Measurements from ENCODE around the gene TIAM1. TPM values are rescaled to one million over a fixed set of nuclear protein-coding genes. Genes with fewer than 3 reads are reported as not detected.
A peak's percentile ranks its signal among the peaks of the same experiment; 100 is the strongest.

Gene TIAM1
- total RNA-seq, 2 experiments from 2014 or later: 34.9 to 38.5 TPM

DNA sequence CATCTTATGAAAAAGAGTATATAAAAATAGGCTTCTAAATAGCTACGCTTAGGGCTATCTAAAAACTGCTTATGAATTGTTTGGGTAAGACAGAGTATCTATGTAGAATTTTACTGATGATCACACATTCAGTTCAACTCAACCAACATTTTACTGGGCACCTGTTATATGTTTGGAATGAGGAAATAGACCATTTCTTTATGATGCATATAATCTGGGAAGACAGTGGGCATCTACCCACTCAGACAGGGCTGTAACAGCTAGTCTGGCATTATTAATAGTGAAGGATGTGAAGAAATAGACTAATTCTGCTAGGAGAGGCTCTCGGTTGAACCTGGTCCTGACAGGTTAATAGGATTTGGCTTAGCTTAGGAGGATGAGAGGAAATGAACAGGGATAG, 56.9 kb downstream of the TIAM1 start:
- intact Hi-C loops (cut with micrococcal nuclease): no loop called here
- Mint-ChIP-seq H3K4me3 (no peak overlapping the region), H3K4me1 (ENCODE audit: low read depth) (peaks cover 27% of the 10 kb centered on the region), H3K27me3 (no peaks in the 10 kb centered on the region), H3K27ac (no peak overlapping the region), H3K9me3 (peaks cover 10% of the 10 kb centered on the region), H3K36me3 (ENCODE audit: low read depth) (peaks cover 14% of the 10 kb centered on the region)
- DNase-seq (no peak), ATAC-seq (no peak)
- TF ChIP-seq, protein P1, sequence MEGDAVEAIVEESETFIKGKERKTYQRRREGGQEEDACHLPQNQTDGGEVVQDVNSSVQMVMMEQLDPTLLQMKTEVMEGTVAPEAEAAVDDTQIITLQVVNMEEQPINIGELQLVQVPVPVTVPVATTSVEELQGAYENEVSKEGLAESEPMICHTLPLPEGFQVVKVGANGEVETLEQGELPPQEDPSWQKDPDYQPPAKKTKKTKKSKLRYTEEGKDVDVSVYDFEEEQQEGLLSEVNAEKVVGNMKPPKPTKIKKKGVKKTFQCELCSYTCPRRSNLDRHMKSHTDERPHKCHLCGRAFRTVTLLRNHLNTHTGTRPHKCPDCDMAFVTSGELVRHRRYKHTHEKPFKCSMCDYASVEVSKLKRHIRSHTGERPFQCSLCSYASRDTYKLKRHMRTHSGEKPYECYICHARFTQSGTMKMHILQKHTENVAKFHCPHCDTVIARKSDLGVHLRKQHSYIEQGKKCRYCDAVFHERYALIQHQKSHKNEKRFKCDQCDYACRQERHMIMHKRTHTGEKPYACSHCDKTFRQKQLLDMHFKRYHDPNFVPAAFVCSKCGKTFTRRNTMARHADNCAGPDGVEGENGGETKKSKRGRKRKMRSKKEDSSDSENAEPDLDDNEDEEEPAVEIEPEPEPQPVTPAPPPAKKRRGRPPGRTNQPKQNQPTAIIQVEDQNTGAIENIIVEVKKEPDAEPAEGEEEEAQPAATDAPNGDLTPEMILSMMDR (IDR thresholded peaks at IDR 0.05): no peak
- ChIA-PET POLR2A (no interaction called here), CTCF (interaction anchor here (0.8 kb wide), 1 partner anchor 93 kb away, joined by 3 read pairs; no protein-coding TSS in a partner anchor)

DNA sequence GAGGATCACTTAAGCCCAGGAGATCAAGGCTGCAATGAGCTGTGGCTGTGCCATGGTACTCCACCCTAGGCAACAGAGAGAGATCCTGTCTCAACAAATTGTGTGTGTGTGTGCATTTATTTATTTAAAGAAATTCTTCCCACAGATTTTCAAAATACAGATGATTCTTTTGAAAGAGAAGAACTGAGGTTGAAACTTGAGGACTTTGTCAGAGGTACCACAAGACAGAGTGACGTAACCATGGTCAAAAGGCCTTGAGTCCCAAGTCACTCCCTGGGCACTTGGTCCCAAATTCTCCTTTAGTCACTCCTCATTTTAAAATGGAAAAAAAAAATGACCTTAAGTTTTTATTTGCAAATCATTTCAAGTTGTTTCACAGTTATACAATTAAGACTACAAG, 57.4 kb downstream of the TIAM1 start:
- intact Hi-C loops (cut with micrococcal nuclease): no loop called here
- H3K4me1 Mint-ChIP-seq (ENCODE audit: low read depth): peaks cover 24% of the 10 kb centered on the region
- H3K4me3 Mint-ChIP-seq: no peak overlapping the region
- ChIA-PET CTCF (interaction anchor here (0.8 kb wide), 1 partner anchor 92 kb away, joined by 3 read pairs; no protein-coding TSS in a partner anchor), POLR2A (interaction anchor here (0.6 kb wide), 1 partner anchor 254 kb away, joined by 3 read pairs; no protein-coding TSS in a partner anchor)
- no peak overlapping the region for H3K27ac Mint-ChIP-seq
- TF ChIP-seq, protein P1 (IDR thresholded peaks at IDR 0.05): no peak
- ATAC-seq (no peak), DNase-seq (no peak)
- H3K36me3 Mint-ChIP-seq (ENCODE audit: low read depth): peaks cover 11% of the 10 kb centered on the region
- H3K9me3 Mint-ChIP-seq: peaks cover 11% of the 10 kb centered on the region
- no peaks in the 10 kb centered on the region for H3K27me3 Mint-ChIP-seq

DNA sequence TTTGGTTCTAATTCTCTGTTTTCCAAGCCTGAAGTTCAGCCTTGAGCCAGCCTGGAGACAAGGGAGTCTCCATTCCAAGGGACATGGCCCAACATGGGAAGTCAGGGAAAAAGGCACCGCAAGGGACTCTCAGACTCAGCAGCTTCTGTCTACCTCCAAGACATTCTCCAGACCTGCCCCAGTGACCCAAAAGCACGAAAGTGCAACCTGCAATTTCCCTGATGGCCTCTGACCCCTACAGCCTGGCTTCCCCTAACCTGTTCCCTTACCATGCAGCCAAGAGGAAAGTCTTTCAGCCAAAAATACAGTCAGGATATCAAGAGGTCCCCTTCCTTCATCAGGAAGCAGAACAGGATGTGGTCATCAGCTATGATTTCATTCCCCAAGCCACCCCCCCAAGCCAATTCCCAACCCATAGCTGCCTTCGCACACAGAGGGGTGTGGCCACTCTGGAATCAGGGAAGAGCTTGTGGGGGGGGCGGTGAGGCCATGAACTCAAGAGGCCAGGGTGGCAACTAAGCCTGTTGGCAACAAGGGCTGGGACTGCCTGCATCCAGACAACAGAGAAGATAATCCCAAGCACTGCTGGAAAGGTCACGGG, 59.2 kb downstream of the TIAM1 start:
- CTCF ChIA-PET: interaction anchor here (0.6 to 1.4 kb wide), 5 partner anchors 21 to 300 kb away, joined by 3 to 5 read pairs (median 3); no protein-coding TSS in a partner anchor
- ATAC-seq: no peak

DNA sequence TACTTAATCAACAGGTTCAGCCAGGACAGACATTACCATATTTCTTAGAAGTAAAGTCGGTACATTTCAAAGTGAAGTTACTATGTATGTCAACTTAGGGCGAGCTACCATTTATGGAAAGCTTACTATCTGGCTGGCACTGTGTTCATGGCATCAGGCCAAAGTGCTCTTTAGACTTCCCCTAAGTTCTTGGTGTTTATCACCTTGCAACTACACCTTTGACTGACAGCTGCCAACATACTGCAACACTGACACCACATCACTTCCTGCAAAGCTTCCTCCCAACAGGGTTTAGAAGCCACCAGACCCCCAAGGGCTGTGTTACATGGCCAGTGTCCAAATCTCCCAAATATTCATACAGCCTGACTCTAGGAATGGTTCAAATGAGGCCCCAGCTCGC, 61.0 kb downstream of the TIAM1 start:
- Mint-ChIP-seq H3K27ac (peak overlapping the region; percentile 64), H3K4me1 (ENCODE audit: low read depth) (peaks cover 35% of the 10 kb centered on the region), H3K9me3 (peaks cover 10% of the 10 kb centered on the region), H3K27me3 (no peaks in the 10 kb centered on the region), H3K36me3 (ENCODE audit: low read depth) (peaks cover 10% of the 10 kb centered on the region), H3K4me3 (no peak overlapping the region)
- ChIA-PET POLR2A (interaction anchor here (0.5 kb wide), 1 partner anchor 50 kb away, joined by 3 read pairs; no protein-coding TSS in a partner anchor), CTCF (interaction anchor here (1.4 kb wide), 1 partner anchor 102 kb away, joined by 4 read pairs; no protein-coding TSS in a partner anchor)
- peak; percentile 85 for ATAC-seq
- intact Hi-C loops (cut with micrococcal nuclease): no loop called here
- DNase-seq: peak; percentile 58
- TF ChIP-seq, protein P1 (IDR thresholded peaks at IDR 0.05): no peak

More for the DNA sequence above, 59.2 kb downstream of the TIAM1 start:
- H3K4me3 Mint-ChIP-seq: no peak overlapping the region
- no peak overlapping the region for H3K27ac Mint-ChIP-seq
- H3K36me3 Mint-ChIP-seq (ENCODE audit: low read depth): peaks cover 14% of the 10 kb centered on the region
- H3K27me3 Mint-ChIP-seq: no peaks in the 10 kb centered on the region
- POLR2A ChIA-PET: no interaction called here
- no peak for DNase-seq
- H3K9me3 Mint-ChIP-seq: peaks cover 13% of the 10 kb centered on the region
- intact Hi-C loops (cut with micrococcal nuclease): no loop called here
- TF ChIP-seq, protein P1 (IDR thresholded peaks at IDR 0.05): no peak
- H3K4me1 Mint-ChIP-seq (ENCODE audit: low read depth): peaks cover 31% of the 10 kb centered on the region

DNA sequence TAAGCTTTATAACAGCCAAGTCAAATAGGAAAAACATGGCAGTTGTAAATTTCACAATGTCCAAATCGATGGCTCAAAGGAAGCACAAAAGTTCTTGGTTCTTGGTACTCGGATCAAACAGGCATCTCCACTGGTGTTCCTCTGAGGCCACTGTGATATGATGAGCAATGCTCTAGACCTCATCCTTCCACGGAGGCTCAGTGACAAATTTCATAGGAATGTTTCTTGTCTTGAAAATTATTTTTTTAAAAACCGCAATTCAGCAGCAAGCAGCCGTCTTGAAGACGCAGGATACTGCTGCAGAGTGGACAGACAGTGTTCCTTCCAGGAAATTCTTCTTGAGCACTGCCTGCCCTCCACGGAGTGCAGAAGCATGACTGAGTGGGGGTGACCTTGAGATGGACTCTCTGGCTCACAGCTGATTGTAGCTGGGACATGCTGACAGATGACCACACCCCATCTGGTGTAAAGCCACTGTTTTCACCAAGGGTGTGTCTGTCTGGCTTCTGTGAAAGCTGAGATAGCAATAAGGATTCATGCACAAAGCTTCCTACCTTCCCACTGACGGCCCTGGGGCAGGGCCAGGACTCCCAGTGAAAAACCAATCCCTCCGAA, 61.9 kb downstream of the TIAM1 start:
- Mint-ChIP-seq H3K27ac (peak overlapping the region; percentile 64), H3K27me3 (no peaks in the 10 kb centered on the region), H3K9me3 (peaks cover 4% of the 10 kb centered on the region), H3K36me3 (ENCODE audit: low read depth) (peaks cover 6% of the 10 kb centered on the region), H3K4me3 (no peak overlapping the region), H3K4me1 (ENCODE audit: low read depth) (peaks cover 35% of the 10 kb centered on the region)
- TF ChIP-seq, protein P1 (IDR thresholded peaks at IDR 0.05): no peak
- POLR2A ChIA-PET: no interaction called here
- intact Hi-C loops (cut with micrococcal nuclease): no loop called here
- no peak for ATAC-seq
- DNase-seq: no peak
- CTCF ChIA-PET: no interaction called here
